IMR-90 (cell line): Measurements from ENCODE around the gene DIP2C.

Source experiments
- CHD1 ChIP-seq: IDR thresholded peaks from 2 replicates; pipeline ENCODE4 v1.6.1; 2012; ENCODE audit warnings: low read depth, low read length, improper control_type of control experiment
- MAFK ChIP-seq: IDR thresholded peaks from 2 replicates; pipeline ENCODE4 v1.6.1; 2012; ENCODE audit warnings: low read depth, low read length, improper control_type of control experiment
- TF ChIP-seq, protein P1 (sequence below): conservative IDR thresholded peaks from 2 replicates; pipeline ENCODE4 v1.5.1; 2012; ENCODE audit warnings: mild to moderate bottlenecking, low read depth, low read length, improper control_type of control experiment

DNA sequence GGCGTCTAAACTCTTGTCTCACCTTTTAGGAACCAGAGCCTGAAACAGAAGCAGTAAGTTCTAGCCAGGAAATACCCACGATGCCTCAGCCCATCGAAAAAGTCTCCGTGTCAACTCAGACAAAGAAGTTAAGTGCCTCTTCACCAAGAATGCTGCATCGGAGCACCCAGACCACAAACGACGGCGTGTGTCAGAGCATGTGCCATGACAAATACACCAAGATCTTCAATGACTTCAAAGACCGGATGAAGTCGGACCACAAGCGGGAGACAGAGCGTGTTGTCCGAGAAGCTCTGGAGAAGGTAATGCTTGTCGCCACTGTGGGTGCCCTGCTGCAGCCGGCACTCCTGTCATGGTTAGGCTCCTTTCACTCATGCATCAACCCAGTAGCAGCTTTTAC lies 441.2 kb downstream of the DIP2C start:
- TF ChIP-seq CHD1 (no peak), MAFK (no peak)
- TF ChIP-seq, protein P1, sequence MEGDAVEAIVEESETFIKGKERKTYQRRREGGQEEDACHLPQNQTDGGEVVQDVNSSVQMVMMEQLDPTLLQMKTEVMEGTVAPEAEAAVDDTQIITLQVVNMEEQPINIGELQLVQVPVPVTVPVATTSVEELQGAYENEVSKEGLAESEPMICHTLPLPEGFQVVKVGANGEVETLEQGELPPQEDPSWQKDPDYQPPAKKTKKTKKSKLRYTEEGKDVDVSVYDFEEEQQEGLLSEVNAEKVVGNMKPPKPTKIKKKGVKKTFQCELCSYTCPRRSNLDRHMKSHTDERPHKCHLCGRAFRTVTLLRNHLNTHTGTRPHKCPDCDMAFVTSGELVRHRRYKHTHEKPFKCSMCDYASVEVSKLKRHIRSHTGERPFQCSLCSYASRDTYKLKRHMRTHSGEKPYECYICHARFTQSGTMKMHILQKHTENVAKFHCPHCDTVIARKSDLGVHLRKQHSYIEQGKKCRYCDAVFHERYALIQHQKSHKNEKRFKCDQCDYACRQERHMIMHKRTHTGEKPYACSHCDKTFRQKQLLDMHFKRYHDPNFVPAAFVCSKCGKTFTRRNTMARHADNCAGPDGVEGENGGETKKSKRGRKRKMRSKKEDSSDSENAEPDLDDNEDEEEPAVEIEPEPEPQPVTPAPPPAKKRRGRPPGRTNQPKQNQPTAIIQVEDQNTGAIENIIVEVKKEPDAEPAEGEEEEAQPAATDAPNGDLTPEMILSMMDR = no peak
